Small intestine (tissue), 7 donors: ENCODE measurements around the gene ITFG1. TPM values are rescaled to one million over a fixed set of nuclear protein-coding genes. Genes with fewer than 3 reads are reported as not detected.
A peak's percentile ranks its signal among the peaks of the same experiment; 100 is the strongest.
"Not testable (repeated sequence)": the region's sequence is repeated elsewhere in the genome, so short reads cannot be mapped to it uniquely, and the experiment has no call there.

Experiments used
- DNase-seq, 2 donors: peaks; one replicate each; pipeline versions ENCODE4 v3.0.0 to v3.0.0-alpha.2; 2013
- FAIRE-seq: peaks from 2 replicates; lab custom pipeline; 2012; peaks lifted over from hg19 to GRCh38; lab: Jason Lieb, UNC
- H3K27ac ChIP-seq, 3 donors: one replicate each; pipeline ENCODE4 v1.5.1; 2013; ENCODE audit warnings: low read length in 2 of 3, mild to moderate bottlenecking in 2 of 3, control low read depth in 1 of 3, inconsistent platforms in 1 of 3, low read depth in 1 of 3, moderate library complexity in 1 of 3
- H3K27me3 ChIP-seq, 3 donors: one replicate each; pipeline ENCODE4 v1.6.1; 2013; ENCODE audit warnings: low read length in 3 of 3, inconsistent platforms in 1 of 3; ENCODE audit not compliant: control insufficient read depth in 3 of 3, insufficient read depth in 3 of 3
- H3K36me3 ChIP-seq, 3 donors: one replicate each; pipeline ENCODE4 v1.6.1; 2013; ENCODE audit warnings: low read length in 3 of 3, inconsistent platforms in 1 of 3, low read depth in 1 of 3, mild to moderate bottlenecking in 1 of 3, moderate library complexity in 1 of 3; ENCODE audit not compliant: control insufficient read depth in 3 of 3, insufficient read depth in 2 of 3
- H3K4me1 ChIP-seq, 3 donors: one replicate each; pipeline ENCODE4 v1.6.1; 2013; ENCODE audit warnings: low read length in 2 of 3, inconsistent platforms in 1 of 3, low read depth in 1 of 3, mild to moderate bottlenecking in 1 of 3, moderate library complexity in 1 of 3; ENCODE audit not compliant: control insufficient read depth in 3 of 3, insufficient read depth in 2 of 3
- H3K4me3 ChIP-seq, 3 donors: one replicate each; pipeline ENCODE4 v1.5.1; 2013; ENCODE audit warnings: low read length in 3 of 3, control low read depth in 1 of 3, inconsistent platforms in 1 of 3, low read depth in 1 of 3, mild to moderate bottlenecking in 1 of 3, moderate library complexity in 1 of 3
- H3K9me3 ChIP-seq, 2 donors: one replicate each; pipeline ENCODE4 v1.6.1; 2013; ENCODE audit warnings: low read depth in 1 of 2, low read length in 1 of 2; ENCODE audit not compliant: control insufficient read depth in 2 of 2, insufficient read depth in 1 of 2
- WGBS, 3 donors: extraction: QIAGEN DNeasy Blood & Tissue Kit; methylation state at CpG; one replicate each; pipeline ENCODE4 v1.1.7; 2013; 5-methylcytosine and 5-hydroxymethylcytosine counted together
- polyA plus RNA-seq, 4 donors: library from polyadenylated mRNA; stranded (reverse) in 3 of 4; unstranded in 1 of 4; fragments of 200-250 nt in 3 of 4; fragments of 120-200 nt in 1 of 4; gene quantifications; one replicate each; pipeline versions ENCODE4 v1.2.1 to v1.2.3, GENCODE V29; 2013
- donor health status: healthy with polysubstance abuse.
- donor health status: control.
- donor health status: control.
- donor health status: Bipolar disorder and iron deficiency.
- donor health status: healthy.

Gene ITFG1
- polyA plus RNA-seq, 4 donors = 19.5 to 59.9 (median 25.5) TPM

DNA sequence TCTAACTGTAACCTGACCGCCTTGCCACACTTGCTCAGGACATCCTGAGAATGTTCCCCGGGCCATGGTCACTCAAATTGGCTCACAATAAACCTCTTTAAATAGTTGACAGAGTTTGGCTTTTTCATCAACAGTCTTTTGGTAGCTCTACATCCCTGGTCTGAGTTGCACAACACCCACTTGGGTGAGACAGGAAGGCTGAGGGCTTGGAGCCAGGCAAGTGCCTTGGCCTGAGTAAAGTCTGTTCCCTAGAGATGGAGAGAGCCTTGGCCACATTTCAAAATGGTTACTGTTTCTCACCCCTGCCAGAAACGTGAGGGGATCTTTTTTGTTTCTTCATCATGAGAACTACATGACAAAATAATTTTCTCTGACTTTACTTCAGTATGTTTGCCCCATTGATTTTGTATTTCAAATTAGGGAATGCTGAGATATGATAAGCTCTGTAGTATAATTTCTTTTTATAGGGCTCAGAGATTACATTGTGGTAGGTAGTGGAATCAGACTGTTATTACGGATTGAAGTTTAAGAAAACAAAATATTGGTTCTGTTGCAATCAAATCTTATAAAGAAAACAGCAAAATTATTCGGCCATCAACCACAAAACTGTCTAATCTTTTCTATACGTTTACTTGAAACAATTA lies 263.2 kb downstream of the ITFG1 start:
- WGBS, 3 donors = 86 to 91% (median 88%) methylated on average over 6 of the region's 6 CpGs
- peaks cover 0 to 3% (median 0%) of the 10 kb centered on the region in 3 donors for H3K36me3 ChIP-seq
- H3K4me1 ChIP-seq = no peaks in the 10 kb centered on the region
- H3K4me3 ChIP-seq = no peak overlapping the region
- DNase-seq = no peak
- no peaks in the 10 kb centered on the region for H3K27me3 ChIP-seq
- H3K27ac ChIP-seq = no peak overlapping the region
- H3K9me3 ChIP-seq = no peaks in the 10 kb centered on the region
- no peak for FAIRE-seq

DNA sequence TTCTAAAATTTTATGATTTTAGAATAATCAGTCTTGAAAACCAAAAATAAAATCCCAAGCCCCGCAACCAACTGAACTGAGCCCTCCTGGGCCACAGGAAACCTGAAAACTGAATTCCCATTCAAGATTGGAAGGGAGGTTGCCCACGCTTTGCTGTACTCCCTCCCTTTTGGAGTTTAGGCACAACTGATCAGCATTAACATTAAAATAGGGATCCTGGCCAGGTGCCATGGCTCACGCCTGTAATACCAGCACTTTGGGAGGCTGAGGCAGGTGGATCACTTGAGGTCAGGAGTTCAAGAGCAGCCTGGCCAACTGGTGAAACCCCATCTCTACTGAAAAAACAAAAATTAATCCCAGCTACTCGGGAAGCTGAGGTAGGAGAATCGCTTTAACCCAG lies 264.4 kb downstream of the ITFG1 start:
- H3K9me3 ChIP-seq = no peaks in the 10 kb centered on the region
- no peak overlapping the region for H3K27ac ChIP-seq
- H3K27me3 ChIP-seq = no peaks in the 10 kb centered on the region
- H3K36me3 ChIP-seq = peaks cover 0 to 3% (median 0%) of the 10 kb centered on the region in 3 donors
- WGBS, 3 donors = 90 to 93% (median 92%) methylated on average over 5 of the region's 5 CpGs
- DNase-seq (no peak), FAIRE-seq (no peak)
- H3K4me3 ChIP-seq = no peak overlapping the region
- no peaks in the 10 kb centered on the region for H3K4me1 ChIP-seq

DNA sequence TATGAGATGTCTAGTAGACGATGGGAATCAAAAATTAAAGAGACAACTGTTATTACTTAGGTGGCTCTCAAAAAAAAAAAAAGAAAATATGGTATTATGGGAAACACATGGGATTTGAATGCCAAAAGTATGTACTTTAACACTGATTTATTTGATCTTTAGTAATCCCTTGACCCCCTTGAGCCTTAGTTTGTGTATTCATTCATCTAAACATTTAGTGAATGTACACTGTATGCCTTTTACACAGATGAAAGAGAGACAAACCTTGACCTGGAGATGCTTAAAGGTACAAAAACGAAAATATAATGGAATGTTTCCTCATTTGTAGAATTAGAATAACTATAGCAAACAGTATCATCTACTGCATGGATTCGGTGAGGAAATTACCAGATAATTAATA lies 278.5 kb downstream of the ITFG1 start:
- Histone ChIP-seq H3K27me3 (no peaks in the 10 kb centered on the region), H3K36me3 (no peaks in the 10 kb centered on the region), H3K4me3 (no peak overlapping the region), H3K4me1 (no peaks in the 10 kb centered on the region), H3K9me3 (peaks cover 0 to 4% of the 10 kb centered on the region in 2 donors), H3K27ac (no peak overlapping the region)
- WGBS, 3 donors = 94 to 97% (median 94%) methylated on average over 3 of the region's 3 CpGs
- DNase-seq = no peak
- FAIRE-seq = no peak

DNA sequence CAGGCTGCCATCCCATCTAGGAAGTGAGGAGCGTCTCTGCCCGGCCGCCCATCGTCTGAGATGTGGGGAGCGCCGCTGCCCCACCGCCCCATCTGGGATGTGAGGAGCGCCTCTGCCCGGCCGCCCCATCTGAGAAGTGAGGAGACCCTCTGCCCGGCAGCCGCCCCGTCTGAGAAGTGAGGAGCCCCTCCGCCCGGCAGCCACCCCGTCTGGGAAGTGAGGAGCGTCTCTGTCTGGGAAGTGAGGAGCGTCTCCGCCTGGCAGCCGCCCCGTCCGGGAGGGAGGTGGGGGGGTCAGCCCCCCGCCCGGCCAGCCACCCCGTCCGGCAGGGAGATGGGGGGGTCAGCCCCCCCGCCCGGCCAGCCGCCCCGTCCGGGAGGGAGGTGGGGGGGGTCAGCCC lies 279.8 kb downstream of the ITFG1 start:
- not testable (repeated sequence) for FAIRE-seq, H3K36me3 ChIP-seq, H3K4me1 ChIP-seq, H3K27me3 ChIP-seq, H3K4me3 ChIP-seq, H3K27ac ChIP-seq, DNase-seq, H3K9me3 ChIP-seq
- 97 to 98% (median 98%) methylated on average over 12 to 30 of the region's 31 CpGs for WGBS, 3 donors

DNA sequence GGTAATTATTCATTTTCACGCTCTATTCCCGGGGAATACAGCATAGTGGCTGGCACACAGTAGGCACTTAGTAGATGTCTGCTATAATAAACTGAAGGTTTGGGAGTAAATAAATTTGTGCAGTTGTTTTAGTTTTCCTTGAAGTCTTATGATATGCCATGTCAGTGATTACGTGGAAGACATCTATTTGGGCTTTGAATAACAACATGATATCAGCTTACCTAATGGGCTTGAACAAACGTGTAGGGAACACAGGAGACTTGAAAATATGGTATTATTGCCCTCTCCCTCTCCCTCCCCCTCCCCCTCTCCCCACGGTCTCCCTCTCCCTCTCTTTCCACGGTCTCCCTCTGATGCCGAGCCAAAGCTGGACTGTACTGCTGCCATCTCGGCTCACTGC lies 280.8 kb downstream of the ITFG1 start:
- DNase-seq (no peak), FAIRE-seq (no peak)
- WGBS, 3 donors = 90 to 95% (median 93%) methylated on average over 5 to 8 of the region's 8 CpGs
- H3K27me3 ChIP-seq = no peaks in the 10 kb centered on the region
- no peaks in the 10 kb centered on the region for H3K4me1 ChIP-seq
- peaks cover 0 to 3% (median 0%) of the 10 kb centered on the region in 3 donors for H3K36me3 ChIP-seq
- no peak overlapping the region for H3K4me3 ChIP-seq
- no peak overlapping the region for H3K27ac ChIP-seq
- H3K9me3 ChIP-seq = peaks cover 0 to 4% of the 10 kb centered on the region in 2 donors

DNA sequence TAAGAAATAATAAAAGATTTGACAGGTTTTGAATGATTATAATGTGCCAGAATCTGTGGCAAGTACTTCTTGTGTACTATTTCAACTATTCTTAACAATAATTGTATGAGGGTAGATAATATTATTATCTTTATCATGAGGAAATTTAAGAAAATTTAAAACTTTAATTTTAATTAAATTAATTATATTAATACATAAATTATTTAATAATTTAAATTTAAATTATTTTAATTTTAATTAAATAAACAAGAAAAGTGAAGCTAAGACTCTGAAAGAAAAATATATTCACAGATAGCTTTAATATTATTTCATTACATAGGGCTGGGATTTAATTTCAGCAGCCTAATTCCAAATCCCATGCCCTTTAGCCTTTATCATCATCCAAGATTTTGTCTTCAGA lies 285.7 kb downstream of the ITFG1 start:
- Histone ChIP-seq H3K27ac (no peak overlapping the region), H3K4me3 (no peak overlapping the region), H3K4me1 (no peaks in the 10 kb centered on the region), H3K9me3 (no peaks in the 10 kb centered on the region), H3K36me3 (peaks cover 0 to 3% (median 2%) of the 10 kb centered on the region in 3 donors), H3K27me3 (no peaks in the 10 kb centered on the region)
- FAIRE-seq (peak; percentile 68), DNase-seq (no peak)

DNA sequence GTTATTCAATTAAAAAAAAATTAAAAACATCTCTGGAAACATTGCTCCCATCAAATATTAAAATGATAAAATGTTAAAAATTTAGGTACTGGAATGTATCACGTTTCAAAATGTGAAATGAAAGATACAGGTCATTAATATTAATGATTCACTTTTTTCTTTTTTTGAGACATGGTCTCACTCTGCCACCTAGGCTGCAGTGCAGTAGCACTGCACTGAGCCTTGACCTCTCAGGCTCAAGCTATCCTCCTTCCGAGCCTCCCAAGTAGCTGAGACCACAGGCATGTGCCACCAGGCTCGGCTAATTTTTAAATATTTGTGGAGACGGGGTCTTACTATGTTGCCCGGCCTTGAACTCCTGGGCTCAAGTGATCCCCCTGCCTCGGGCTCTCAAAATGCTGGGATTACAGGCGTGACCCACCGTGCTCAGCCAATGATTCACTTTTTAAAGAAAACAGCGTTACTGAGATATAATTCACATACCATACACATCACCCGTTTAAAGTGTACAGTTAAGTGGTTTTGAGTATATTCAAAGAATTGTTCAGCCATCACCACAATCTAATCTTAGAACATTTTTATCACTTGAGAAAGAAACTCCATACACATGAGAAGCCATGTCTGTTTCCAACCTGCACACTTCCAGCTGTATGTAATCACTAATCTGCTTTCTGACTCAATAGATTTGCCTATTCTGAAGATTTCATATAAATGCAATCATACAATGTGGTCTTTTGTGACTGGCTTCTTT lies 298.0 kb downstream of the ITFG1 start:
- DNase-seq (no peak), FAIRE-seq (no peak)
- Histone ChIP-seq H3K4me3 (no peak overlapping the region), H3K9me3 (no peaks in the 10 kb centered on the region), H3K36me3 (peaks cover 0 to 5% (median 0%) of the 10 kb centered on the region in 3 donors), H3K4me1 (no peaks in the 10 kb centered on the region), H3K27ac (no peak overlapping the region), H3K27me3 (no peaks in the 10 kb centered on the region)
- 92 to 94% (median 93%) methylated on average over 10 of the region's 10 CpGs for WGBS, 3 donors

DNA sequence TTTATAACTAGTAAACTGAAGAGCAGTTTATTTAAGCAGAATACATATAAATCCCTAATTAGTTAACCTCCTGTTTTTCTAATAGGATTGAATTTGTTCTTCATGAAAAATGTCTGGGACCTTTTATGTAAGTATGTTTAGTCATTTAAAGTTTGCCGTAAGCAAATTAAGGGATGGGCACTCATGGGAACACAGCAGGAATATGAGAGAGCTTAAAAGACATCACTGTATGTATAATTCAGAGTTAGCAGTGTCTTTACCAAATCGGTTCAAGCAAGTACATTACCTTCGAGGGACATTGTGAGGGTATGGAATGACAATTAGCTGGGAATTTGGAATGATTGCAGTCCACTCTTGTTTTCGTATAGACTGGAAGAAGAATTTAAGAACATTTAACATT lies 299.4 kb downstream of the ITFG1 start:
- DNase-seq = no peak
- peaks cover 0 to 8% (median 2%) of the 10 kb centered on the region in 3 donors for H3K36me3 ChIP-seq
- H3K4me1 ChIP-seq = no peaks in the 10 kb centered on the region
- no peaks in the 10 kb centered on the region for H3K27me3 ChIP-seq
- no peak for FAIRE-seq
- H3K9me3 ChIP-seq = no peaks in the 10 kb centered on the region
- H3K4me3 ChIP-seq = no peak overlapping the region
- no peak overlapping the region for H3K27ac ChIP-seq
- WGBS, 3 donors = 93 to 97% (median 96%) methylated on average over 4 of the region's 4 CpGs
